NCI-H2171 (cell line): ENCODE measurements around the gene PRKAR2B.
"Not testable (repeated sequence)": the region's sequence is repeated elsewhere in the genome, so short reads cannot be mapped to it uniquely, and the experiment has no call there.

Experiments
- DNase-seq: peaks from one replicate; lab custom pipeline; 2025; lab: John Stamatoyannopoulos, UW

PRKAR2B gene

GRCh38 chr7:107027208-107027607 lies 17.3 kb upstream of the PRKAR2B start:
- DNase-seq, result no peak

- DNase-seq, result no peak
Observed at GRCh38 chr7:107029061-107029763, 15.3 kb upstream of the PRKAR2B start.

GRCh38 chr7:107029764-107030286 lies 14.7 kb upstream of the PRKAR2B start:
- no peak for DNase-seq

GRCh38 chr7:107032050-107032449 lies 12.5 kb upstream of the PRKAR2B start:
- DNase-seq, result no peak

- DNase-seq, result no peak
Observed at GRCh38 chr7:107032720-107033438, 11.6 kb upstream of the PRKAR2B start.

GRCh38 chr7:107034553-107034952 lies 10.0 kb upstream of the PRKAR2B start:
- DNase-seq, result no peak

- DNase-seq, result no peak
Observed at GRCh38 chr7:107035446-107035845, 9.1 kb upstream of the PRKAR2B start.

GRCh38 chr7:107036535-107036934 lies 8.0 kb upstream of the PRKAR2B start:
- DNase-seq, result no peak

GRCh38 chr7:107037717-107038603 lies 6.5 kb upstream of the PRKAR2B start:
- no peak for DNase-seq

GRCh38 chr7:107039199-107039900 lies 5.2 kb upstream of the PRKAR2B start:
- no peak for DNase-seq

GRCh38 chr7:107041097-107041496 lies 3.4 kb upstream of the PRKAR2B start:
- DNase-seq, result no peak

GRCh38 chr7:107041764-107042163 lies 2.7 kb upstream of the PRKAR2B start:
- DNase-seq, result not testable (repeated sequence)

- DNase-seq, result not testable (repeated sequence)
Observed at GRCh38 chr7:107042326-107042910, 2.1 kb upstream of the PRKAR2B start.

GRCh38 chr7:107043491-107043890 lies 1.0 kb upstream of the PRKAR2B start:
- no peak for DNase-seq

GRCh38 chr7:107043921-107044346 lies 571 bp upstream of the PRKAR2B start:
- no peak for DNase-seq

- DNase-seq, result no peak
Observed at GRCh38 chr7:107045195-107045960, 873 bp downstream of the PRKAR2B start.

- no peak for DNase-seq
Observed at GRCh38 chr7:107045980-107046379, 1.5 kb downstream of the PRKAR2B start.

- DNase-seq, result no peak
Observed at GRCh38 chr7:107046491-107047259, 2.2 kb downstream of the PRKAR2B start.

- no peak for DNase-seq
Observed at GRCh38 chr7:107047902-107048782, 3.6 kb downstream of the PRKAR2B start.
